AG04449 (cell line): ENCODE data around the gene FAM32A.

Experiments
- CTCF ChIA-PET: fragments of 350-600 bp; formaldehyde crosslinking; extraction: SDS; loops from one replicate; lab custom pipeline; 2021; ENCODE audit warnings: antibody characterized with exemption; lab: Yijun Ruan, JAX
- POLR2A ChIA-PET: fragments of 400-600, 350-600 bp; formaldehyde crosslinking; extraction: SDS; loops from one replicate; lab custom pipeline; 2020; ENCODE audit warnings: antibody characterized with exemption, inconsistent platforms; lab: Yijun Ruan, JAX
- DNase-seq: peaks from one replicate; pipeline ENCODE4 v3.0.0-alpha.2; 2010; ENCODE audit warnings: low read depth, low spot score
- H3K4me3 ChIP-seq: 2 replicates; pipeline ENCODE4 v1.5.1; 2011; ENCODE audit warnings: low read depth, mild to moderate bottlenecking, control low read depth, low read length
- TF ChIP-seq, protein P1 (sequence below): IDR thresholded peaks from one replicate; pipeline ENCODE4 v1.5.1; 2011; ENCODE audit warnings: mild to moderate bottlenecking, moderate library complexity, low read length, control low read depth, inconsistent platforms; ENCODE audit not compliant: insufficient read depth; ENCODE audit errors: missing control alignments

The FAM32A gene

DNA sequence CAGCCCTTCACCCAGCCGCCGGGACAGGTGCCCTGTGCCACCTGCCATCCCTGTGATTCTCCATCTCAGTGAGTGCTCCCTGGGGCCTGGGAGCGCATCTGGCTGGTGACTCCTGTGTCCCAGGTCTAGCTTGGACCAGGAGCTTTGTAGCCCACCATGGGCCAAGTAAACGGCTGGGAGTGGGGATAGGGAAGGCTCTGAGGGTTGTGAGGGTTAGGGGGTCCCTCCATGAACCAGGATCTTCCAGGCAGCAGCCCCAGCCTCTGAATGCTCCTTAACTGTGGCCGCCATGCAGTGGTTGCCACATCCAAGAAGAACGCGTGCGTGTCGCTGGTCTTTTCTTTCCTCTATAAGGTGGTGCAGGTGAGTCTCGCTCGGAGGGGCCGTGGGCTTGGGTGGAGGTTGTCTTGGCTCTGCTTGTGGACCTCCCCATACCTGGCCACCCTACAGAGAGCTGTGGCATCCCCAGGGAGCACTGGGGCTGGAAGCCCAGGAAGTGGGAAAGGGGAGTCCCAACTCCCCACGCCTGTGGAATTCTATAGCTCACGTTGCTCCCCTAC lies 20.9 kb downstream of the FAM32A start:
- CTCF ChIA-PET = interaction anchor here (1.1 kb wide), 1 partner anchor 21 kb away, joined by 3 read pairs; the partner anchor contains the start of gene FAM32A
- no peak overlapping the region for H3K4me3 ChIP-seq
- no peak for DNase-seq
- TF ChIP-seq, protein P1, sequence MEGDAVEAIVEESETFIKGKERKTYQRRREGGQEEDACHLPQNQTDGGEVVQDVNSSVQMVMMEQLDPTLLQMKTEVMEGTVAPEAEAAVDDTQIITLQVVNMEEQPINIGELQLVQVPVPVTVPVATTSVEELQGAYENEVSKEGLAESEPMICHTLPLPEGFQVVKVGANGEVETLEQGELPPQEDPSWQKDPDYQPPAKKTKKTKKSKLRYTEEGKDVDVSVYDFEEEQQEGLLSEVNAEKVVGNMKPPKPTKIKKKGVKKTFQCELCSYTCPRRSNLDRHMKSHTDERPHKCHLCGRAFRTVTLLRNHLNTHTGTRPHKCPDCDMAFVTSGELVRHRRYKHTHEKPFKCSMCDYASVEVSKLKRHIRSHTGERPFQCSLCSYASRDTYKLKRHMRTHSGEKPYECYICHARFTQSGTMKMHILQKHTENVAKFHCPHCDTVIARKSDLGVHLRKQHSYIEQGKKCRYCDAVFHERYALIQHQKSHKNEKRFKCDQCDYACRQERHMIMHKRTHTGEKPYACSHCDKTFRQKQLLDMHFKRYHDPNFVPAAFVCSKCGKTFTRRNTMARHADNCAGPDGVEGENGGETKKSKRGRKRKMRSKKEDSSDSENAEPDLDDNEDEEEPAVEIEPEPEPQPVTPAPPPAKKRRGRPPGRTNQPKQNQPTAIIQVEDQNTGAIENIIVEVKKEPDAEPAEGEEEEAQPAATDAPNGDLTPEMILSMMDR = no peak
- POLR2A ChIA-PET = no interaction called here

GRCh38 chr19:16206637-16207036 lies 21.4 kb downstream of the FAM32A start:
- TF ChIP-seq, protein P1 = no peak
- ChIA-PET CTCF (interaction anchor here (1.1 kb wide), 1 partner anchor 21 kb away, joined by 3 read pairs; the partner anchor contains the start of gene FAM32A), POLR2A (no interaction called here)
- H3K4me3 ChIP-seq = no peak overlapping the region
- no peak for DNase-seq

DNA sequence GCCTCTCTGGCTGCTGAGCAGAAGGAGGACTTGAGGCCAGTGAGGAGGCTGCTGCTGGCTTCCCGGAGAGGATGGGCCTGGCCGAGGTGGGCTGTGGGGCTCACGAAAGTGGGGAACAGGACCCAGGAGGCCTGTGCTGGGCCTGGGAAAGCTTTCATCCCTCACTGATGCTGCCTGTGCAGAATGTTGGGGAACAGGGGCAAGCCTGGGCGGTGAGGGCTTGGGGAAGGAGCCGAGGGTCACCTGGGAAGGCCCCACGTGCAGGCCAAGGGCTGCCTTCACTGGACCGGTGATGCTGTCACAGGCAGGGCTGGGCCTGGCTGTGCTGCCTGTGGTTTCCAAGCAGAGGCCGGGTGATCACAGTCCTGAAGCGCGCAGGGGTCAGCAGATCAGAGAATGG lies 21.9 kb downstream of the FAM32A start:
- POLR2A ChIA-PET = no interaction called here
- CTCF ChIA-PET = interaction anchor here (1.1 kb wide), 1 partner anchor 22 kb away, joined by 3 read pairs; the partner anchor contains the start of gene FAM32A
- TF ChIP-seq, protein P1 = no peak
- DNase-seq = no peak
- no peak overlapping the region for H3K4me3 ChIP-seq

GRCh38 chr19:16207490-16208025 lies 22.3 kb downstream of the FAM32A start:
- TF ChIP-seq, protein P1 = no peak
- H3K4me3 ChIP-seq = no peak overlapping the region
- no peak for DNase-seq
- ChIA-PET POLR2A (no interaction called here), CTCF (no interaction called here)

- TF ChIP-seq, protein P1 = no peak
- no peak overlapping the region for H3K4me3 ChIP-seq
- no peak for DNase-seq
- CTCF ChIA-PET = interaction anchor here (1.3 kb wide), 1 partner anchor 175 kb away, joined by 4 read pairs; no protein-coding TSS in a partner anchor
- POLR2A ChIA-PET = no interaction called here
Observed at GRCh38 chr19:16208064-16208759, 23.0 kb downstream of the FAM32A start.

DNA sequence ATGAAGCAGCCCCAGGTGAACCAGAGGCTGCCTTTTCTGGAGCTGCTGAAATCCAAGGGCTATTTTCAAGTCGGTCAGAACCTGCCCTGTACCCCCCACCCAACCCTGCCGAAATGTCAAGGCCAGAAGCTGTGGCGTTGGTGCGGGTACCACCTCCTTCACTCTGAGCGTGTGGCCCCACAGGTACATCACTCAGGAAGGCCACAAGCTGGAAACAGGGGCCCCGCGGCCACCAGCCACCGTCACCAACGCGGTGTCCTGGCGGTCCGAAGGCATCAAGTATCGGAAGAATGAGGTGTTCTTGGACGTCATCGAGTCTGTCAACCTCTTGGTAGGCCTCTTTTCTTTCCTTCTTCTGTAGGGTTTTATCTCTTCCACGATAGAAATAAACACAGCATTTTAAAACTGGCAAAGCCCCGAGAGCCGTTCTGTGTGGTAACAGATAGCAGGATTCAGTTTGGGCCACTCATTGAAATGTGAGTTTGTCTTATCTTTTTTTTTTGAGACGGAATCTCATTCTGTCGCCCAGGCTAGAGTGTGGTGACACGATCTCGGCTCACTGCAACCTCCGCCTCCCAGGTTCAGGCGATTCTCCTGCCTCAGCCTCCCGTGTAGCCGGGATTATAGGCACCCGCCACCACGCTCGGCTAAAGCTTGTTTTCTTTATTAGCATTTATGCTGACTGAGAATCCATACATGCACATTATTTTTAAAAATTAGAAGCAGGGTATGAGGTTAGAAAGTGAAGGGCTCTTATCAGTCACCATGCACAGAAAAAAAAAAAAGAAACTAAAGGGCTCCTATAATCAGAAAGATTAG lies 23.8 kb downstream of the FAM32A start:
- CTCF ChIA-PET = interaction anchor here (0.9 to 1.3 kb wide), 2 partner anchors 18 to 174 kb away, joined by 3 to 4 read pairs; no protein-coding TSS in a partner anchor
- TF ChIP-seq, protein P1 = no peak
- POLR2A ChIA-PET = no interaction called here
- DNase-seq = no peak
- H3K4me3 ChIP-seq = no peak overlapping the region
